Stomach (tissue), 4 donors: ENCODE measurements around the gene ABCB9.

Source experiments
- EP300 ChIP-seq: sonication (generic); formaldehyde crosslinking; IDR thresholded peaks from one replicate; pipeline ENCODE4 v1.6.1; 2017; ENCODE audit warnings: antibody characterized with exemption
- POLR2A ChIP-seq, 4 donors: fragments of 450-650 bp; IDR thresholded peaks; one replicate each; pipeline ENCODE4 v1.6.1; 2016; ENCODE audit warnings: antibody characterized with exemption in 4 of 4, control low read depth in 2 of 4, mild to moderate bottlenecking in 1 of 4, moderate library complexity in 1 of 4
- TF ChIP-seq, protein P1 (sequence below), 7 experiments: fragments of 450-650 bp in 4 of 7; fragments of 200-600 bp in 3 of 7; sonication (generic) in 3 of 7; IDR thresholded peaks; one replicate each; pipeline ENCODE4 v1.5.1; 2016 to 2019; ENCODE audit warnings: antibody characterized with exemption in 7 of 7, control low read depth in 2 of 7, mild to moderate bottlenecking in 1 of 7

DNA sequence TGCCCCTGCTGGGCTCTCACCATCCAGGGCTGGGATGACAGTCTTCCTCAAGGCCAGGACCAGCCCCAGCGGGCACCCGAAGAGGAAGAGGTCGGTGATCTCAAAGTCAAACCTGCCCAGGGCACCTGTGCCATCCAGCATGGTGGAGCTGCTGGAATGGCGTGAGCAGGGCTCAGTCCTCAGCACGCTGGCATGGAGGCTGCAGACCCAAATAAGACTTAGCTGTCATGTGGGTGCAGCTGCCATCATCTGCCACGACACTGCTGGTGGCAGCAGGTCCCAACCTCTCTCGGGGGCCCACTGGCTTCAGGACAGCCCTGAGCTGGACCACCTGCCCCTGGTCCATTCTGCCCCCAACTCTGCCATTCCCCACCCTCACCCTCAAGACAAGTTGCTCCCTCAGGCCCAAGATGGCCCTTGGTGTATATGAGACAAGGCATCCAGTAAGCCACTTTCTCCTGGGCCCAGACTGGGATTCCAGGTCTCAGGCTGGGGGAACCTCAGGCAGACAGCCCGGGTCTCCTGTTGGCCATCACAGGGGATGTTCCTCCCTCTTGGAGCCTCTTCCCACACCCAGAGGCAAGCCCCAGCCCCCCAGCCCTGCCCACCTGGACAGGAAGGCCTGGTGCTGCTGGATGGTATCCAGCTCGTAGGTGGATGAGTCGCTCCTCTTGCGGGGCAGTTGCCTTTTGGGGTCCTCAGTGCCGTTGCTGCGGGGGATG, 28.7 kb upstream of the ABCB9 start:
- TF ChIP-seq POLR2A (IDR thresholded peaks at IDR 0.05) (no peak), EP300 (no peak)
- TF ChIP-seq, protein P1, sequence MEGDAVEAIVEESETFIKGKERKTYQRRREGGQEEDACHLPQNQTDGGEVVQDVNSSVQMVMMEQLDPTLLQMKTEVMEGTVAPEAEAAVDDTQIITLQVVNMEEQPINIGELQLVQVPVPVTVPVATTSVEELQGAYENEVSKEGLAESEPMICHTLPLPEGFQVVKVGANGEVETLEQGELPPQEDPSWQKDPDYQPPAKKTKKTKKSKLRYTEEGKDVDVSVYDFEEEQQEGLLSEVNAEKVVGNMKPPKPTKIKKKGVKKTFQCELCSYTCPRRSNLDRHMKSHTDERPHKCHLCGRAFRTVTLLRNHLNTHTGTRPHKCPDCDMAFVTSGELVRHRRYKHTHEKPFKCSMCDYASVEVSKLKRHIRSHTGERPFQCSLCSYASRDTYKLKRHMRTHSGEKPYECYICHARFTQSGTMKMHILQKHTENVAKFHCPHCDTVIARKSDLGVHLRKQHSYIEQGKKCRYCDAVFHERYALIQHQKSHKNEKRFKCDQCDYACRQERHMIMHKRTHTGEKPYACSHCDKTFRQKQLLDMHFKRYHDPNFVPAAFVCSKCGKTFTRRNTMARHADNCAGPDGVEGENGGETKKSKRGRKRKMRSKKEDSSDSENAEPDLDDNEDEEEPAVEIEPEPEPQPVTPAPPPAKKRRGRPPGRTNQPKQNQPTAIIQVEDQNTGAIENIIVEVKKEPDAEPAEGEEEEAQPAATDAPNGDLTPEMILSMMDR (IDR thresholded peaks at IDR 0.05): no peak
